Measurements from ENCODE around the gene PARD6A. TPM values are rescaled to one million over a fixed set of nuclear protein-coding genes. Genes with fewer than 3 reads are reported as not detected.

Gene PARD6A
- 1 to 10 TPM; 2.6 to 3.7 TPM for total RNA-seq
- polyA plus RNA-seq (2013, experiment 1 of 2) = 5.8 TPM
- polyA plus RNA-seq (2013, experiment 2 of 2) = 6.2 TPM
- long read RNA-seq, experiment 1, partial matches to known transcripts = 0 of 2 reads
- long read RNA-seq, experiment 1, other reads (novel, unspliced or antisense) = 0 of 2 reads
- long read RNA-seq, experiment 2, partial matches to known transcripts = 0 of 2 reads
- long read RNA-seq, experiment 2, other reads (novel, unspliced or antisense) = 0 of 2 reads
- long read RNA-seq, experiment 3, transcript PARD6A-202 (3 exons, 1,260 nt) = major isoform, 7 of 10 reads
- long read RNA-seq, experiment 3, partial matches to known transcripts = 0 of 10 reads
- long read RNA-seq, experiment 3, other reads (novel, unspliced or antisense) = 1 of 10 reads
- long read RNA-seq, experiment 4, partial matches to known transcripts = 0 of 2 reads
- long read RNA-seq, experiment 4, other reads (novel, unspliced or antisense) = 1 of 2 reads

DNA sequence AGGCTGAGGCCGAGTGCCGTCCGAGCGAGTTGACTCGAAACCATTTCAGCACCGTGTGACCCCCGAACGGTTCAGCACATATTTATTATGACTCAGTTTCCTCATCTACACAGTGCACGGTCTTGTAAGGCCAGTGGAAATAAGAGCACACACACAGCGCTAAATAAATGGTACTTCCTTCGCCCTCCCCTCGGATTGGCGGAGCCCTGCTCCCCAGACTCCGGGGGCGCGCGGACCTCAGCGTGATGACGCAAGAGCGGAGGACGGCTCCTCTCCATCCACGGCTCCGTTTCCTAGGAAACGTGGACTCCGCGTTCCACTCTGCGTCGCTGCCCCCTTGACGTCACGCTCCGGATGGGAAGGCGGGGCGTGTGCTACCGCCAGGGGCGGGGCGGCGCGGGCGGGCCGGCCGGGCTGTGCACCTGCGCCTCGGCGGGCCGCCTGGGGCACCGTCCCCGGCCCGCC is at the start of gene PARD6A:
PARD6A (plus strand) TSS at position 397 of the 465 bp plus-strand sequence. CDS start 79 bp downstream, outside the sequence.
- Mint-ChIP-seq H3K4me3 (peak within 1 kb of the TSS; percentile 81), H3K4me1 (peaks cover 7% of the 10 kb centered on the region), H3K36me3 (ENCODE audit: low read depth) (peaks cover 14% of the 10 kb centered on the region), H3K9me3 (no peaks in the 10 kb centered on the region), H3K27ac (peak within 1 kb of the TSS; percentile 96), H3K27me3 (ENCODE audit: insufficient read depth) (peaks cover 7% of the 10 kb centered on the region)
- 1% methylated on average over 28 to 48 of the region's 48 CpGs for WGBS, 2 experiments (ENCODE audit: insufficient coverage in 1 of 2, insufficient read length in 1 of 2)
- Histone ChIP-seq H3K27ac (ENCODE audit: low read depth, low read length) (peak within 1 kb of the TSS; percentile 83), H3K36me3 (ENCODE audit: control insufficient read depth, insufficient read depth, low read length) (peaks cover 19% of the 10 kb centered on the region), H3K9ac (ENCODE audit: extremely low read depth, low read length, poor library complexity, severe bottlenecking) (peak within 1 kb of the TSS; percentile 78), H3K9me3 (ENCODE audit: control insufficient read depth, low read length) (no peaks in the 10 kb centered on the region), H3K4me3 (ENCODE audit: low read length) (peak within 1 kb of the TSS; percentile 93), H3K27me3 (ENCODE audit: control insufficient read depth, insufficient read depth, low read length, poor library complexity, severe bottlenecking) (no peaks in the 10 kb centered on the region), H3K4me1 (ENCODE audit: control insufficient read depth, insufficient read depth, low read length) (peaks cover 8% of the 10 kb centered on the region)
- DNase-seq = peak; percentile 95
- TF ChIP-seq CTCF (conservative IDR thresholded peaks at IDR 0.05) = no peak

DNA sequence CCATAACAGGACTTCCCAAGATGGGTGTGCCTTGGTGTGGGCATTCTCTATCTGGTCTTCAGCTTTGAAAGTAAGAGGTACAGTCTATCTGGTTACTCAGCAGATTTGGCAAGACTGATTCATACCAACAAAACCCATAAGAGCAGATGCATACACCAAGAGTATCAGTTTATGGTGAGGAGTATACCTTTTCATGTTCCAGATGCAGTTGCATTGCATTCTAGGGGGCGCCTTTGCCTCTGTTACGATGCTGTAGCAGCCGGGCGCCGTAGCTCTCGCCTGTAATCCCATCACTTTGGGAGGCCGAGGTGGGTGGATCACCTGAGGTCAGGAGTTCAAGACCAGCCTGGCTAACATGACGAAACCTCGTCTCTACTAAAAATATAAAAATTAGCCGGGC is 47.0 kb upstream of the PARD6A start:
- no peaks in the 10 kb centered on the region for H3K4me1 Mint-ChIP-seq
- Histone ChIP-seq H3K9me3 (ENCODE audit: control insufficient read depth, low read length) (no peaks in the 10 kb centered on the region), H3K4me3 (ENCODE audit: low read length) (no peak overlapping the region), H3K27me3 (ENCODE audit: control insufficient read depth, insufficient read depth, low read length, poor library complexity, severe bottlenecking) (no peaks in the 10 kb centered on the region), H3K36me3 (ENCODE audit: control insufficient read depth, insufficient read depth, low read length) (peaks cover 76% of the 10 kb centered on the region), H3K9ac (ENCODE audit: extremely low read depth, low read length, poor library complexity, severe bottlenecking) (no peak overlapping the region), H3K27ac (ENCODE audit: low read depth, low read length) (no peak overlapping the region), H3K4me1 (ENCODE audit: control insufficient read depth, insufficient read depth, low read length) (no peaks in the 10 kb centered on the region)
- peaks cover 69% of the 10 kb centered on the region for H3K36me3 Mint-ChIP-seq (ENCODE audit: low read depth)
- no peak overlapping the region for H3K27ac Mint-ChIP-seq
- no peaks in the 10 kb centered on the region for H3K27me3 Mint-ChIP-seq (ENCODE audit: insufficient read depth)
- peak; percentile 85 for DNase-seq
- peak; percentile 74 for TF ChIP-seq CTCF (conservative IDR thresholded peaks at IDR 0.05)
- WGBS, 2 experiments (ENCODE audit: insufficient coverage in 1 of 2, insufficient read length in 1 of 2) = 93 to 98% methylated on average over 9 to 10 of the region's 10 CpGs
- no peak overlapping the region for H3K4me3 Mint-ChIP-seq
- no peaks in the 10 kb centered on the region for H3K9me3 Mint-ChIP-seq

DNA sequence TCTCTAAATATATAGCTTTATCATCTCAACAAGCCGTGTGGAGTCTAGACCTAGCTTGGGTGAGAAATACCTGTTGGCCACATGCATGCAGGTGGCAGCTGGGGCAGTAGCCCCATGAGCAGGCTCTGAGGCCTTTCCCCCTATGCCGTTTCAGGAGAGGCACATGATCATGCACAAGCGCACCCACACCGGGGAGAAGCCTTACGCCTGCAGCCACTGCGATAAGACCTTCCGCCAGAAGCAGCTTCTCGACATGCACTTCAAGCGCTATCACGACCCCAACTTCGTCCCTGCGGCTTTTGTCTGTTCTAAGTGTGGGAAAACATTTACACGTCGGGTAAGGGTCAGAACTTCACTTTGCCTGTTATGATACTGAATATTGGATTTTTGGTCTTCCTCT is 32.5 kb upstream of the PARD6A start:
- WGBS, 2 experiments (ENCODE audit: insufficient coverage in 1 of 2, insufficient read length in 1 of 2) = 96 to 99% methylated on average over 14 of the region's 14 CpGs
- no peak overlapping the region for H3K4me3 Mint-ChIP-seq
- Histone ChIP-seq H3K27me3 (ENCODE audit: control insufficient read depth, insufficient read depth, low read length, poor library complexity, severe bottlenecking) (no peaks in the 10 kb centered on the region), H3K9me3 (ENCODE audit: control insufficient read depth, low read length) (no peaks in the 10 kb centered on the region), H3K27ac (ENCODE audit: low read depth, low read length) (no peak overlapping the region), H3K36me3 (ENCODE audit: control insufficient read depth, insufficient read depth, low read length) (peaks cover 78% of the 10 kb centered on the region), H3K4me1 (ENCODE audit: control insufficient read depth, insufficient read depth, low read length) (no peaks in the 10 kb centered on the region), H3K4me3 (ENCODE audit: low read length) (no peak overlapping the region), H3K9ac (ENCODE audit: extremely low read depth, low read length, poor library complexity, severe bottlenecking) (no peak overlapping the region)
- no peaks in the 10 kb centered on the region for H3K4me1 Mint-ChIP-seq
- no peaks in the 10 kb centered on the region for H3K27me3 Mint-ChIP-seq (ENCODE audit: insufficient read depth)
- TF ChIP-seq CTCF (conservative IDR thresholded peaks at IDR 0.05) = no peak
- peak overlapping the region; percentile 7 for H3K27ac Mint-ChIP-seq
- H3K9me3 Mint-ChIP-seq = no peaks in the 10 kb centered on the region
- H3K36me3 Mint-ChIP-seq (ENCODE audit: low read depth) = peaks cover 68% of the 10 kb centered on the region
- DNase-seq = no peak

Measured in endodermal cell (in vitro differentiated cells).